ENCODE results near the gene RAMACL. TPM values are rescaled to one million over a fixed set of nuclear protein-coding genes. Genes with fewer than 3 reads are reported as not detected.

Gene RAMACL
- total and polyA plus RNA-seq, 7 donors: 0.17 to 1.3 (median 0.48) TPM

GRCh38 chr6:166623318-166623717, 36.8 kb upstream of the RAMACL start:
- no peak for TF ChIP-seq CTCF (IDR thresholded peaks at IDR 0.05)
- DNase-seq (no peak), ATAC-seq (peak in 1 of 4 donors; percentile 41)
- Histone ChIP-seq H3K9me3 (no peaks in the 10 kb centered on the region), H3K36me3 (ENCODE audit: insufficient read depth in 1 of 2, low read depth in 1 of 2) (peaks cover 0 to 6% of the 10 kb centered on the region in 2 donors), H3K4me1 (peaks cover 55% of the 10 kb centered on the region), H3K27ac (peak overlapping the region; percentile 42), H3K27me3 (ENCODE audit: insufficient read depth in 3 of 3, low read length in 2 of 3) (no peaks in the 10 kb centered on the region), H3K4me3 (no peak overlapping the region)
- 61 to 72% (median 65%) methylated on average over 5 of the region's 5 CpGs for WGBS, 3 donors
- intact Hi-C loops (cut with DNase I): no loop called here

- Histone ChIP-seq H3K4me1 (peaks cover 61% of the 10 kb centered on the region), H3K36me3 (ENCODE audit: insufficient read depth in 1 of 2, low read depth in 1 of 2) (peaks cover 0 to 7% of the 10 kb centered on the region in 2 donors), H3K27me3 (ENCODE audit: insufficient read depth in 3 of 3, low read length in 2 of 3) (no peaks in the 10 kb centered on the region), H3K27ac (peak overlapping the region; percentile 66), H3K4me3 (no peak overlapping the region), H3K9me3 (no peaks in the 10 kb centered on the region)
- 78 to 88% (median 84%) methylated on average over 6 of the region's 6 CpGs for WGBS, 3 donors
- ATAC-seq (no peak), DNase-seq (no peak)
- no peak for TF ChIP-seq CTCF (IDR thresholded peaks at IDR 0.05)
- intact Hi-C loops (cut with DNase I): no loop called here
Observed at GRCh38 chr6:166621114-166621540, 34.6 kb upstream of the RAMACL start.

- Histone ChIP-seq H3K4me3 (no peak overlapping the region), H3K36me3 (ENCODE audit: insufficient read depth in 1 of 2, low read depth in 1 of 2) (peaks cover 0 to 7% of the 10 kb centered on the region in 2 donors), H3K9me3 (no peaks in the 10 kb centered on the region), H3K4me1 (peaks cover 61% of the 10 kb centered on the region), H3K27me3 (ENCODE audit: insufficient read depth in 3 of 3, low read length in 2 of 3) (no peaks in the 10 kb centered on the region), H3K27ac (peak overlapping the region; percentile 66)
- DNase-seq (no peak), ATAC-seq (peak in 3 of 4 donors; percentile 24 to 37 (median 33))
- no peak for TF ChIP-seq CTCF (IDR thresholded peaks at IDR 0.05)
- WGBS, 3 donors: 35 to 52% (median 44%) methylated on average over 8 of the region's 8 CpGs
- intact Hi-C loops (cut with DNase I): no loop called here
Observed at GRCh38 chr6:166620478-166621113, 34.1 kb upstream of the RAMACL start.

- intact Hi-C loops (cut with DNase I): loop anchor here in 1 of 2 donors (5.0 kb wide), 1 partner anchor 63 kb away; no protein-coding TSS in a partner anchor
- DNase-seq (peak in 1 of 2 donors; percentile 52), ATAC-seq (peak; percentile 70 to 82 (median 77))
- no peak for TF ChIP-seq CTCF (IDR thresholded peaks at IDR 0.05)
- Histone ChIP-seq H3K4me1 (peaks cover 66% of the 10 kb centered on the region), H3K4me3 (no peak overlapping the region), H3K27me3 (ENCODE audit: insufficient read depth in 3 of 3, low read length in 2 of 3) (no peaks in the 10 kb centered on the region), H3K9me3 (no peaks in the 10 kb centered on the region), H3K36me3 (ENCODE audit: insufficient read depth in 1 of 2, low read depth in 1 of 2) (peaks cover 0 to 7% of the 10 kb centered on the region in 2 donors), H3K27ac (peak overlapping the region; percentile 66)
- WGBS, 3 donors: 11 to 17% (median 12%) methylated on average over 3 of the region's 3 CpGs
Observed at GRCh38 chr6:166619912-166620311, 33.4 kb upstream of the RAMACL start.

Data from psoas muscle (tissue), 8 donors.